DMS79 (cell line): ENCODE results near the gene IL3RA.

Experiments
- DNase-seq: peaks from one replicate; lab custom pipeline; 2025; lab: John Stamatoyannopoulos, UW

IL3RA gene

GRCh38 chrX:1384658-1385252 lies 48.2 kb downstream of the IL3RA start:
- no peak for DNase-seq

GRCh38 chrX:1385253-1386223 lies 49.0 kb downstream of the IL3RA start:
- DNase-seq: no peak

- DNase-seq: no peak
Measured at GRCh38 chrX:1386338-1387127, 49.9 kb downstream of the IL3RA start.

GRCh38 chrX:1387141-1387776 lies 50.7 kb downstream of the IL3RA start:
- DNase-seq: no peak

- DNase-seq: no peak
Measured at GRCh38 chrX:1388651-1389050, 52.1 kb downstream of the IL3RA start.

GRCh38 chrX:1389181-1389992 lies 52.8 kb downstream of the IL3RA start:
- DNase-seq: no peak

- no peak for DNase-seq
Measured at GRCh38 chrX:1389993-1390285, 53.4 kb downstream of the IL3RA start.

GRCh38 chrX:1390621-1391369 lies 54.2 kb downstream of the IL3RA start:
- DNase-seq: no peak

- no peak for DNase-seq
Measured at GRCh38 chrX:1391370-1391706, 54.8 kb downstream of the IL3RA start.

GRCh38 chrX:1391707-1392375 lies 55.3 kb downstream of the IL3RA start, which contains the start of gene SLC25A6:
SLC25A6 (minus strand) TSS chrX:1392113; CDS start chrX:1392009, 104 bp downstream.
- DNase-seq: no peak

GRCh38 chrX:1392376-1393068 lies 55.9 kb downstream of the IL3RA start:
- DNase-seq: no peak

- no peak for DNase-seq
Measured at GRCh38 chrX:1393871-1394615, 57.5 kb downstream of the IL3RA start.

GRCh38 chrX:1394731-1395501 lies 58.3 kb downstream of the IL3RA start:
- DNase-seq: no peak

GRCh38 chrX:1395646-1396216 lies 59.1 kb downstream of the IL3RA start:
- no peak for DNase-seq

- DNase-seq: no peak
Measured at GRCh38 chrX:1397001-1397400, 60.4 kb downstream of the IL3RA start.

GRCh38 chrX:1397441-1398270 lies 61.1 kb downstream of the IL3RA start:
- no peak for DNase-seq
